Activated naive CD8-positive, alpha-beta T cell treated with anti-CD3 and anti-CD28 coated beads, Interleukin-2, amount 50 U/mL, for 24 hours (primary cell): ENCODE data around the gene YEATS4.

Experiments
- ATAC-seq: fragments of 150-1000 bp; cut with Tn5 transposase; one replicate; pipeline ENCODE4 v1.10.0; 2021
- DNase-seq: peaks from one replicate; pipeline ENCODE4 v3.0.0; 2021
- H3K27ac Mint-ChIP-seq: one replicate; pipeline ENCODE4 v1.8.0; 2021; ENCODE audit warnings: mild to moderate bottlenecking, mixed read lengths
- H3K27me3 Mint-ChIP-seq: one replicate; pipeline ENCODE4 v1.8.0; 2021; ENCODE audit warnings: mixed read lengths
- H3K36me3 Mint-ChIP-seq: one replicate; pipeline ENCODE4 v1.8.0; 2021; ENCODE audit warnings: low read depth, mixed read lengths
- H3K4me1 Mint-ChIP-seq: one replicate; pipeline ENCODE4 v1.8.0; 2021; ENCODE audit warnings: mixed read lengths
- H3K4me3 Mint-ChIP-seq: one replicate; pipeline ENCODE4 v1.8.0; 2021; ENCODE audit warnings: mild to moderate bottlenecking, moderate library complexity, mixed read lengths
- H3K9me3 Mint-ChIP-seq: one replicate; pipeline ENCODE4 v1.8.0; 2021; ENCODE audit warnings: mixed read lengths

The YEATS4 gene

GRCh38 chr12:69334158-69334557 is 25.4 kb upstream of the YEATS4 start:
- H3K27ac Mint-ChIP-seq, result no peak overlapping the region

DNA sequence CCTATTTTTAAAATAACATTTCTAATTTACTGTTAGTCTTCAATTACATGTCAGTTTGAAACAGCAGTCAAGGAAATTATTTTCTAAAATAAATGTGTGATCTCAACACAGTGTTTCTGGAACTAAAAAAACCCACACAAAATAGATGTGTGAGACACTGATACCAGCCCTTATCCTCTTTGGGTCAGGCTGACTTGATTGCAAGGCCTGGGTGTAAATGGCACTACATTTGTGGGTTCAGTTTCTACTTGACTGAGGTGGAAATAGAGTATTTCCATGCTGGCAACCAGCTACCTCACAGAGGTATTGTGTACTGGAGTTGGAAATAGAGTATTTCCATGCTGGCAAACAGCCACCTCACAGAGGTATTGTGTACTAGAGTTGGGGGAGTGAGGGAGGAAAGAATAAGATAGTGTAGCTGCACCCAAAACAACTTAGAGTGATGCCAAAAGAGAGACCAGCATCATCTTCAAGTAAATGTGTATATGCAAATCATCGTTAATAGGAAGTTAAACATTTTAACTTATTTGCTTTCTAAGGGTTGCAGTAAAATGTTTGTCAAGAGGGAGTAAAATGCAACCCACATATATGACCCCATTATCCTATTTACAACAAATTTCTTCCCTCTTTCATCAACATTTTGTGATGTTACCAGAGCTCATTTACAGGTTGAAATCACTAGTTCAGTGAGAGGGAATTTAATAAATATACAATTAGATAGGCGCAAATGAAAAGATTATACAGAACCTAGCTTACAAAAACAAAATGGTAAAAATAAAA is 22.0 kb upstream of the YEATS4 start:
- Mint-ChIP-seq H3K27ac (no peak overlapping the region), H3K27me3 (peaks cover 2% of the 10 kb centered on the region)

More at GRCh38 chr12:69334158-69334557, 25.4 kb upstream of the YEATS4 start:
- H3K4me3 Mint-ChIP-seq, result no peak overlapping the region
- peaks cover 44% of the 10 kb centered on the region for H3K4me1 Mint-ChIP-seq
- no peaks in the 10 kb centered on the region for H3K27me3 Mint-ChIP-seq
- no peaks in the 10 kb centered on the region for H3K36me3 Mint-ChIP-seq
- DNase-seq, result no peak
- H3K9me3 Mint-ChIP-seq, result no peaks in the 10 kb centered on the region
- ATAC-seq, result no peak

GRCh38 chr12:69338120-69338859 is 21.3 kb upstream of the YEATS4 start:
- peaks cover 17% of the 10 kb centered on the region for H3K4me1 Mint-ChIP-seq
- DNase-seq (no peak), ATAC-seq (no peak)
- no peaks in the 10 kb centered on the region for H3K9me3 Mint-ChIP-seq
- H3K27me3 Mint-ChIP-seq, result peaks cover 5% of the 10 kb centered on the region
- no peaks in the 10 kb centered on the region for H3K36me3 Mint-ChIP-seq
- H3K4me3 Mint-ChIP-seq, result no peak overlapping the region
- H3K27ac Mint-ChIP-seq, result no peak overlapping the region

More for the DNA sequence above, 22.0 kb upstream of the YEATS4 start:
- no peaks in the 10 kb centered on the region for H3K9me3 Mint-ChIP-seq
- ATAC-seq, result peak; percentile 52
- H3K36me3 Mint-ChIP-seq, result no peaks in the 10 kb centered on the region
- no peak for DNase-seq
- peaks cover 23% of the 10 kb centered on the region for H3K4me1 Mint-ChIP-seq
- no peak overlapping the region for H3K4me3 Mint-ChIP-seq

DNA sequence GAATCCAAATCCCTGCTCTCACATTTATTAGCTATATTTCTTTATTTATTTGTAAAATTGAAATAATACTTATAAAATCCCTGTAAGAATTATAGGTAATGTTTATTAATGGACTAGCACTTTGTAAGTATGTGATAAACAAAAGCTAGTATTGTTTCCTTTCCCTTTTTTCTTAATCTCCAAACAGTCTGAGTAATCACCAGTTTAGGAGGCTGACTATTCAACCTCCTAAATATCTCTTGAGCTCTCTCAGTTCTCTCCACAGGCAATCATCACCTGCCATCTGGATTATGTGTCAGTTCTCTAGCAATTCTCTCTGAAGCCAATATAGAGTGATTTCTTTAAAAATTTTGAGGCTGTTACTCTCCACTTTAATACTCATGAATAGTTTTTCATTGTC is 20.6 kb upstream of the YEATS4 start:
- H3K4me3 Mint-ChIP-seq, result no peak overlapping the region
- DNase-seq (no peak), ATAC-seq (no peak)
- peaks cover 14% of the 10 kb centered on the region for H3K4me1 Mint-ChIP-seq
- H3K9me3 Mint-ChIP-seq, result no peaks in the 10 kb centered on the region
- H3K27me3 Mint-ChIP-seq, result peaks cover 6% of the 10 kb centered on the region
- no peak overlapping the region for H3K27ac Mint-ChIP-seq
- no peaks in the 10 kb centered on the region for H3K36me3 Mint-ChIP-seq

- Mint-ChIP-seq H3K4me1 (peaks cover 10% of the 10 kb centered on the region), H3K27ac (no peak overlapping the region), H3K36me3 (no peaks in the 10 kb centered on the region), H3K4me3 (no peak overlapping the region), H3K27me3 (peaks cover 6% of the 10 kb centered on the region), H3K9me3 (no peaks in the 10 kb centered on the region)
- ATAC-seq (no peak), DNase-seq (no peak)
Observed at GRCh38 chr12:69339999-69340398, 19.5 kb upstream of the YEATS4 start.

DNA sequence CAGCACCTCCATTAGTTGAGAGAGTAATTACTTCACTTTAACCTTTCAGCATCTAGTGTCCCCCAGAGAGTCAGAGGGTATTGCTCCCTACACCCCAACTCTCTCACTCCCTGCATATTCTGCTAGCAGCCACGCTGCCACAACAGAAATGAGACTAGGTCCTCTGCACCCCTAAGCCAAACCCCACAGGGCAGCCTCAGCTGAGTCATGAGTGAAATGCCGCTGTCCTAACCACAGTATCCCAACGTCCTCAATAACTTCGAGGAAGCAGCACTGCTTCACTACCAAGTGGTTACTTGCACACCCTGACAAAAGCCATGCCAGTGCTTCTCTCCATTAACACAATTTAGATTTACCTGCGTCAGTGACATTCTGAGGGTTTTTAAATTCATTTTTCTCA is 18.2 kb upstream of the YEATS4 start:
- Mint-ChIP-seq H3K27me3 (peaks cover 6% of the 10 kb centered on the region), H3K4me3 (no peak overlapping the region), H3K9me3 (no peaks in the 10 kb centered on the region), H3K36me3 (no peaks in the 10 kb centered on the region), H3K4me1 (peaks cover 10% of the 10 kb centered on the region), H3K27ac (no peak overlapping the region)
- ATAC-seq (no peak), DNase-seq (no peak)

- Mint-ChIP-seq H3K9me3 (no peaks in the 10 kb centered on the region), H3K36me3 (no peaks in the 10 kb centered on the region), H3K27me3 (peaks cover 6% of the 10 kb centered on the region), H3K4me3 (no peak overlapping the region), H3K27ac (no peak overlapping the region), H3K4me1 (peaks cover 6% of the 10 kb centered on the region)
- ATAC-seq (no peak), DNase-seq (no peak)
Observed at GRCh38 chr12:69342421-69342820, 17.1 kb upstream of the YEATS4 start.

GRCh38 chr12:69343357-69343756 is 16.2 kb upstream of the YEATS4 start:
- no peak overlapping the region for H3K27ac Mint-ChIP-seq
- H3K27me3 Mint-ChIP-seq, result peaks cover 6% of the 10 kb centered on the region
- no peaks in the 10 kb centered on the region for H3K9me3 Mint-ChIP-seq
- ATAC-seq (no peak), DNase-seq (no peak)
- H3K36me3 Mint-ChIP-seq, result no peaks in the 10 kb centered on the region
- H3K4me1 Mint-ChIP-seq, result peaks cover 4% of the 10 kb centered on the region
- no peak overlapping the region for H3K4me3 Mint-ChIP-seq

DNA sequence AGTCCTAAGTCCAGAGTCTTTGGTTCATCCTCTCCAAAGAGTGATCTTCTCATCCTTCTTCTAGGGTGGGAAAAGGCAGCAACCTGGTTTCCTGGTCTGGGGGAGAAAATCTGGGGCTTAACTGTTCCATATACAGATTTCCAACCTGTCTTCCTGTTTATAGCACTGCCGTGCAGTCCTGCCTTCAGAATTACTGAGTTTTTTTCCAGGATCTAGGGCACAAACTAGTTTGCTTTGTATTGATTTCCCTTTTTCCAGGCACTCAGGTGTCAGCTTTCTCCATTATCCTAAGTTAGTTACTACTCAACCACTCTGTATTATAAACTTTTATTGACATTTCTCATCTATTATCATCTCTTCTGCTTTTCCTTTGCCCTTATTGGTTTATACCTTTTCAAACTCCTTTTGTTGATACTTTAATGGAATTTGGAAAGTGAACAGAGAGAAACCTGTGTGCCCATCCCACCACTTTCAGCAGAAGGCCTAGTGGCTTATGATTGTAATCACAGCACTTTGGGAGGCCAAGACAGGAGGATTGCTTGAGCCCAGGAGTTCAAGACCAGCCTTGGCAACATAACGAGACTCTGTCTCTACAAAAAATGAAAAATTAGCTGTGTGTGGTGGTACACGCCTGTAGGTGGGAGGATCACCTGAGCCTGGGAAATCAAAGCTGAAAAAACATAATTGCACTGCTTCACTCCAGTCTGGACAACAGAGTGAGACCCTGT is 15.5 kb upstream of the YEATS4 start:
- H3K36me3 Mint-ChIP-seq, result no peaks in the 10 kb centered on the region
- no peak overlapping the region for H3K4me3 Mint-ChIP-seq
- ATAC-seq, result no peak
- peaks cover 5% of the 10 kb centered on the region for H3K4me1 Mint-ChIP-seq
- DNase-seq, result no peak
- no peaks in the 10 kb centered on the region for H3K9me3 Mint-ChIP-seq
- no peak overlapping the region for H3K27ac Mint-ChIP-seq
- H3K27me3 Mint-ChIP-seq, result peaks cover 6% of the 10 kb centered on the region

DNA sequence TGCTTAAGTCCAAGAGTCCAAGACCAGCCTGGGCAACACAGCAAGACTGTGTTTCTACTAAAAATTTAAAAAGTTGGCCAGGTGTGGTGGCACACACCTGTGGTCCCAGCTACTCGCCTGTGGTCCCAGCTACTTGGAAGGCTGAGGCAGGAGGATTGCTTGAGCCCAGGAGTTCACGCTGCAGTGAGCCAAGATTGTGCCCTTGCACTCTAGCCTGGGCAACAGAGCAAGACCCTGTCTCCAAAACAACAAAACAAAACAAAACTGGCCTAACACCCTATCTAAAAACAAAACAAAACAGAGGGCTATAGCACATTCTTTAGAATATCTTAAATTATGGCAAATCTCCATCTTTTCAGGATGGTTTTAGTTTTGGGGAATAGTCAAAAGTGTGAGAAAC is 14.5 kb upstream of the YEATS4 start:
- no peak for DNase-seq
- Mint-ChIP-seq H3K4me1 (peaks cover 5% of the 10 kb centered on the region), H3K4me3 (no peak overlapping the region), H3K9me3 (no peaks in the 10 kb centered on the region), H3K27ac (no peak overlapping the region), H3K36me3 (no peaks in the 10 kb centered on the region), H3K27me3 (peaks cover 6% of the 10 kb centered on the region)
- no peak for ATAC-seq

DNA sequence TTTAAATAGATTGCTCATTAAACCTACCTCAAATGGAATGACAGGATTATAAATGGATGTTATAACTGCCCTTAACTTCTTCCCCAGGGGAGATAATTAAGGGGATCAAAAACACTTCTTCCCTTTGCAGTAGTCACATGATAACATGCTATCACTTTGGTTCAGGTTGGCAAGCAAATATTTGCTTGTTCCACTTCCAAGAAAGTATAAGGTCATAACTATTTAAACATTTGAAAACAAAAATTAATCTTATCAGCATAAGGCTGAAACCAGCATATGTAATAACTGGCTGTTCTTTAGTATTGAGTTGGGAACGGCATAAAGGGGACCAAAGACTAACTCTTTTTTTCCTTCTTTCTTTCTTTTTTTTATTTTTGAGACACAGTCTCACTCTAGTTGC is 13.8 kb upstream of the YEATS4 start:
- peaks cover 4% of the 10 kb centered on the region for H3K27me3 Mint-ChIP-seq
- H3K27ac Mint-ChIP-seq, result no peak overlapping the region
- no peak for ATAC-seq
- no peaks in the 10 kb centered on the region for H3K36me3 Mint-ChIP-seq
- H3K4me3 Mint-ChIP-seq, result no peak overlapping the region
- H3K9me3 Mint-ChIP-seq, result no peaks in the 10 kb centered on the region
- no peak for DNase-seq
- H3K4me1 Mint-ChIP-seq, result peaks cover 5% of the 10 kb centered on the region

DNA sequence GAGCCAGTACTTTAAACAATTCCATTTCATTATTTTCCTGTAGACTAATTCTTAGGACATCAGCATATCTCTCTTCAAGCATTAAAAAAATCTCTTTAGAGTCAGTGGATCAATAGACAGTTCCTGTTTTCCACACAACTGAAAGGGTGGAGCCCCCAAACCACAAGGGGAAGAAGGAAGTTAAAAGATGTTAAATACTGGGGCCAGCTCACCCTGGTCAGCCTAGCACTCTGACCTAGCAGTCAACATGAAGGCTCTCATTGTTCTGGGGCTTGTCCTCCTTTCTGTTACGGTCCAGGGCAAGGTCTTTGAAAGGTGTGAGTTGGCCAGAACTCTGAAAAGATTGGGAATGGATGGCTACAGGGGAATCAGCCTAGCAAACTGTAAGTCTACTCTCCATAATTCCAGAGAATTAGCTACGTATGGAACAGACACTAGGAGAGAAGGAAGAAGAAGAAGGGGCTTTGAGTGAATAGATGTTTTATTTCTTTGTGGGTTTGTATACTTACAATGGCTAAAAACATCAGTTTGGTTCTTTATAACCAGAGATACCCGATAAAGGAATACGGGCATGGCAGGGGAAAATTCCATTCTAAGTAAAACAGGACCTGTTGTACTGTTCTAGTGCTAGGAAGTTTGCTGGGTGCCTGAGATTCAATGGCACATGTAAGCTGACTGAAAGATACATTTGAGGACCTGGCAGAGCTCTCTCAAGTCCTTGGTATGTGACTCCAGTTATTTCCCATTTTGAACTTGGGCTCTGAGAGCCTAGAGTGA is 11.2 kb upstream of the YEATS4 start, which contains the start of gene LYZ:
Gene LYZ, plus strand, starts transcription at position 220 of the 777 bp plus-strand sequence. Its CDS starts 28 bp downstream, at position 248.
- H3K27me3 Mint-ChIP-seq, result peaks cover under 1% of the 10 kb centered on the region
- no peak within 1 kb of the TSS for H3K27ac Mint-ChIP-seq
- H3K4me1 Mint-ChIP-seq, result peaks cover 5% of the 10 kb centered on the region
- H3K36me3 Mint-ChIP-seq, result no peaks in the 10 kb centered on the region
- DNase-seq (no peak), ATAC-seq (no peak)
- peak within 1 kb of the TSS; percentile 20 for H3K4me3 Mint-ChIP-seq
- no peaks in the 10 kb centered on the region for H3K9me3 Mint-ChIP-seq

GRCh38 chr12:69350002-69350626 is 9.4 kb upstream of the YEATS4 start:
- H3K9me3 Mint-ChIP-seq, result no peaks in the 10 kb centered on the region
- H3K36me3 Mint-ChIP-seq, result no peaks in the 10 kb centered on the region
- H3K4me3 Mint-ChIP-seq, result no peak overlapping the region
- H3K27me3 Mint-ChIP-seq, result peaks cover 5% of the 10 kb centered on the region
- no peak overlapping the region for H3K27ac Mint-ChIP-seq
- DNase-seq (no peak), ATAC-seq (no peak)
- peaks cover 5% of the 10 kb centered on the region for H3K4me1 Mint-ChIP-seq

- no peaks in the 10 kb centered on the region for H3K36me3 Mint-ChIP-seq
- peaks cover 5% of the 10 kb centered on the region for H3K4me1 Mint-ChIP-seq
- H3K27ac Mint-ChIP-seq, result no peak overlapping the region
- H3K9me3 Mint-ChIP-seq, result no peaks in the 10 kb centered on the region
- DNase-seq (no peak), ATAC-seq (no peak)
- H3K27me3 Mint-ChIP-seq, result peaks cover 5% of the 10 kb centered on the region
- no peak overlapping the region for H3K4me3 Mint-ChIP-seq
Observed at GRCh38 chr12:69350777-69351176, 8.8 kb upstream of the YEATS4 start.
